Subcutaneous abdominal adipose tissue (tissue), 5 donors: ENCODE data around the gene ABTB1.

Experiments used
- H3K27ac ChIP-seq: one replicate; pipeline ENCODE4 v1.7.0; 2013; ENCODE audit warnings: low read depth, mild to moderate bottlenecking, inconsistent platforms, low read length, moderate library complexity
- H3K27me3 ChIP-seq, 5 donors: one replicate each; pipeline ENCODE4 v1.7.0; 2013; ENCODE audit warnings: low read length in 5 of 5, inconsistent platforms in 1 of 5; ENCODE audit not compliant: control insufficient read depth in 5 of 5, insufficient read depth in 4 of 5
- H3K36me3 ChIP-seq, 5 donors: one replicate each; pipeline ENCODE4 v1.7.0; 2013; ENCODE audit warnings: low read length in 5 of 5; ENCODE audit not compliant: control insufficient read depth in 5 of 5, insufficient read depth in 5 of 5
- H3K4me1 ChIP-seq, 5 donors: one replicate each; pipeline ENCODE4 v1.7.0; 2013; ENCODE audit warnings: low read length in 5 of 5, mild to moderate bottlenecking in 3 of 5, moderate library complexity in 1 of 5; ENCODE audit not compliant: control insufficient read depth in 5 of 5, insufficient read depth in 5 of 5
- H3K4me3 ChIP-seq, 5 donors: one replicate each; pipeline ENCODE4 v1.7.0; 2013; ENCODE audit warnings: low read length in 5 of 5, low read depth in 1 of 5
- H3K9ac ChIP-seq, 5 donors: one replicate each; pipeline ENCODE4 v1.7.0; 2013; ENCODE audit warnings: low read length in 5 of 5, mild to moderate bottlenecking in 4 of 5, moderate library complexity in 3 of 5
- H3K9me3 ChIP-seq, 5 donors: one replicate each; pipeline ENCODE4 v1.7.0; 2013; ENCODE audit warnings: low read length in 5 of 5; ENCODE audit not compliant: control insufficient read depth in 5 of 5
- donor health status: healthy.
- donor health status: healthy.
- donor health status: healthy.
- donor health status: healthy.
- donor health status: healthy.

ABTB1 gene

GRCh38 chr3:127726894-127727293 is 54.1 kb downstream of the ABTB1 start:
- H3K27me3 ChIP-seq, result no peaks in the 10 kb centered on the region
- H3K27ac ChIP-seq, result no peak overlapping the region
- H3K9me3 ChIP-seq, result no peaks in the 10 kb centered on the region
- peaks cover 2 to 20% (median 8%) of the 10 kb centered on the region in 5 donors for H3K36me3 ChIP-seq
- H3K4me3 ChIP-seq, result no peak overlapping the region
- peaks cover 10 to 75% (median 51%) of the 10 kb centered on the region in 5 donors for H3K4me1 ChIP-seq
- H3K9ac ChIP-seq, result no peak overlapping the region

GRCh38 chr3:127728417-127729015 is 55.8 kb downstream of the ABTB1 start:
- Histone ChIP-seq H3K9ac (no peak overlapping the region), H3K27me3 (no peaks in the 10 kb centered on the region), H3K4me3 (no peak overlapping the region), H3K36me3 (peaks cover 2 to 21% (median 8%) of the 10 kb centered on the region in 5 donors), H3K9me3 (no peaks in the 10 kb centered on the region), H3K27ac (peak overlapping the region; percentile 45), H3K4me1 (peaks cover 16 to 75% (median 51%) of the 10 kb centered on the region in 5 donors)

GRCh38 chr3:127729556-127730056 is 56.9 kb downstream of the ABTB1 start:
- no peaks in the 10 kb centered on the region for H3K27me3 ChIP-seq
- H3K9ac ChIP-seq, result no peak overlapping the region
- peak overlapping the region in 1 of 5 donors; percentile 4 for H3K4me3 ChIP-seq
- peaks cover 16 to 77% (median 58%) of the 10 kb centered on the region in 5 donors for H3K4me1 ChIP-seq
- H3K36me3 ChIP-seq, result peaks cover 2 to 18% (median 6%) of the 10 kb centered on the region in 5 donors
- H3K27ac ChIP-seq, result peak overlapping the region; percentile 45
- no peaks in the 10 kb centered on the region for H3K9me3 ChIP-seq

GRCh38 chr3:127730171-127730570 is 57.4 kb downstream of the ABTB1 start:
- H3K27me3 ChIP-seq, result no peaks in the 10 kb centered on the region
- H3K4me3 ChIP-seq, result peak overlapping the region in 1 of 5 donors; percentile 4
- H3K9me3 ChIP-seq, result no peaks in the 10 kb centered on the region
- H3K27ac ChIP-seq, result peak overlapping the region; percentile 45
- peaks cover 0 to 14% (median 4%) of the 10 kb centered on the region in 5 donors for H3K36me3 ChIP-seq
- no peak overlapping the region for H3K9ac ChIP-seq
- H3K4me1 ChIP-seq, result peaks cover 18 to 77% (median 64%) of the 10 kb centered on the region in 5 donors
